Measurements from ENCODE around the gene CPT1B. TPM values are rescaled to one million over a fixed set of nuclear protein-coding genes. Genes with fewer than 3 reads are reported as not detected.

Gene CPT1B
- total and polyA plus RNA-seq, 2 donors (not counting 1 experiment from before 2014, with no cell fraction given), result 55.0 to 109 TPM

- no peaks in the 10 kb centered on the region for H3K27me3 Mint-ChIP-seq
- no peaks in the 10 kb centered on the region for H3K36me3 ChIP-seq (replicated peaks in 1 of 2; ENCODE audit: control extremely low read depth in 1 of 2, control insufficient read depth in 1 of 2, extremely low read depth in 1 of 2, insufficient read depth in 2 of 2, low read length in 1 of 2)
- H3K4me3 ChIP-seq (ENCODE audit: control extremely low read depth in 1 of 5, extremely low read depth in 1 of 5, insufficient read depth in 1 of 5, low read depth in 2 of 5, low read length in 4 of 5), result peak overlapping the region; percentile 46 to 79 (median 59)
- no peaks in the 10 kb centered on the region for H3K27me3 ChIP-seq (replicated peaks in 1 of 4; ENCODE audit: control extremely low read depth in 1 of 4, control insufficient read depth in 3 of 4, insufficient read depth in 4 of 4, low read length in 3 of 4)
- H4K20me1 ChIP-seq (ENCODE audit: control insufficient read depth, insufficient read depth, low read length, poor library complexity, severe bottlenecking), result no peaks in the 10 kb centered on the region
- no peaks in the 10 kb centered on the region for H3K9me3 ChIP-seq (ENCODE audit: control extremely low read depth in 1 of 3, control insufficient read depth in 2 of 3, insufficient read depth in 1 of 3, low read length in 2 of 3)
- POLR2A ChIA-PET, result interaction anchor here (0.7 to 2.2 kb wide), 11 partner anchors 52 to 378 kb away, joined by 3 to 20 read pairs (median 9); partner anchors contain the start of genes HDAC10, LMF2, NCAPH2 and SCO2
- H2AFZ ChIP-seq (ENCODE audit: insufficient read depth, low read depth, low read length, poor library complexity, severe bottlenecking), result peak overlapping the region; percentile 53
- intact Hi-C loops (cut with micrococcal nuclease), result loop anchor here (1.0 to 5.0 kb wide), 8 partner anchors 77 to 431 kb away; partner anchors contain the start of genes KLHDC7B, MAPK11, PPP6R2 and TUBGCP6
- no peaks in the 10 kb centered on the region for H3K79me2 ChIP-seq (ENCODE audit: control insufficient read depth, insufficient read depth, low read length)
- TF ChIP-seq CTCF (IDR thresholded peaks at IDR 0.05), result peak; percentile 53
- no peak for TF ChIP-seq EZH2 (IDR thresholded peaks at IDR 0.05; ENCODE audit: borderline replicate concordance, insufficient read depth, low read depth, low read length, poor library complexity, severe bottlenecking)
- peak overlapping the region; percentile 91 to 95 for H3K27ac ChIP-seq (ENCODE audit: low read length in 2 of 2)
- CTCF ChIA-PET, result interaction anchor here (0.8 to 2.9 kb wide), 18 partner anchors 20 to 380 kb away, joined by 3 to 48 read pairs (median 8); partner anchors contain the start of genes HDAC10, SCO2, SYCE3 and TUBGCP6
- peaks cover 34% of the 10 kb centered on the region for H3K4me1 Mint-ChIP-seq
- peak overlapping the region; percentile 89 for H3K4me2 ChIP-seq (replicated peaks; ENCODE audit: low read depth, low read length, poor library complexity, severe bottlenecking)
- DNase-seq, result peak; percentile 71
- H3K9ac ChIP-seq (ENCODE audit: low read length), result peak overlapping the region; percentile 79
- peak overlapping the region; percentile 97 for H3K27ac Mint-ChIP-seq
- H3K4me1 ChIP-seq (ENCODE audit: control insufficient read depth in 2 of 2, insufficient read depth in 2 of 2, low read length in 2 of 2), result peaks cover 24 to 41% of the 10 kb centered on the region in 2 donors
- no peaks in the 10 kb centered on the region for H3K9me3 Mint-ChIP-seq (ENCODE audit: insufficient read depth)
- H3K4me3 Mint-ChIP-seq, result peak overlapping the region; percentile 95
- 19% methylated on average over 17 of the region's 18 CpGs for WGBS (ENCODE audit: insufficient coverage)
- no peak for ATAC-seq (ENCODE audit: low read depth)
Measured at GRCh38 chr22:50621948-50622722, 43.9 kb upstream of the CPT1B start.
